Measurements from ENCODE around the gene ISLR. TPM values are rescaled to one million over a fixed set of nuclear protein-coding genes. Genes with fewer than 3 reads are reported as not detected.

ISLR gene
- total and polyA plus RNA-seq, 7 donors: 0.69 to 186 (median 71.4) TPM

- Histone ChIP-seq H3K4me3 (no peak overlapping the region), H3K9me3 (no peaks in the 10 kb centered on the region), H3K27ac (no peak overlapping the region), H3K27me3 (no peaks in the 10 kb centered on the region), H3K36me3 (no peaks in the 10 kb centered on the region), H3K4me1 (peaks cover 0 to 8% (median 0%) of the 10 kb centered on the region in 4 donors)
- DNase-seq: no peak
- TF ChIP-seq POLR2AphosphoS5 (IDR thresholded peaks at IDR 0.05) (no peak), POLR2A (IDR thresholded peaks at IDR 0.05) (no peak), CTCF (IDR thresholded peaks at IDR 0.05) (no peak), EP300 (IDR thresholded peaks at IDR 0.05) (no peak)
- intact Hi-C loops (cut with DNase I): no loop called here
- 79 to 88% methylated on average over 16 of the region's 16 CpGs for WGBS, 2 donors
Observed at GRCh38 chr15:74207652-74208440, 34.3 kb downstream of the ISLR start.

GRCh38 chr15:74208496-74208895, 35.0 kb downstream of the ISLR start:
- no peak for TF ChIP-seq POLR2A (IDR thresholded peaks at IDR 0.05)
- TF ChIP-seq POLR2AphosphoS5 (IDR thresholded peaks at IDR 0.05): no peak
- no peak for TF ChIP-seq EP300 (IDR thresholded peaks at IDR 0.05)
- Histone ChIP-seq H3K9me3 (no peaks in the 10 kb centered on the region), H3K4me1 (peaks cover 0 to 8% (median 0%) of the 10 kb centered on the region in 4 donors), H3K27ac (no peak overlapping the region), H3K27me3 (no peaks in the 10 kb centered on the region), H3K36me3 (no peaks in the 10 kb centered on the region), H3K4me3 (no peak overlapping the region)
- intact Hi-C loops (cut with DNase I): no loop called here
- WGBS, 2 donors: 70 to 75% methylated on average over 6 of the region's 6 CpGs
- DNase-seq: no peak

GRCh38 chr15:74208901-74209559, 35.5 kb downstream of the ISLR start:
- H3K4me1 ChIP-seq: peaks cover 0 to 8% (median 0%) of the 10 kb centered on the region in 4 donors

GRCh38 chr15:74209560-74209958, 36.0 kb downstream of the ISLR start:
- H3K27ac ChIP-seq: no peak overlapping the region
- WGBS, 2 donors: 80 to 83% methylated on average over 5 of the region's 5 CpGs
- H3K9me3 ChIP-seq: no peaks in the 10 kb centered on the region
- no peak for DNase-seq
- no peaks in the 10 kb centered on the region for H3K36me3 ChIP-seq
- H3K4me1 ChIP-seq: peaks cover 0 to 8% (median 0%) of the 10 kb centered on the region in 4 donors
- H3K4me3 ChIP-seq: no peak overlapping the region
- H3K27me3 ChIP-seq: no peaks in the 10 kb centered on the region
- intact Hi-C loops (cut with DNase I): no loop called here
- TF ChIP-seq CTCF (IDR thresholded peaks at IDR 0.05): no peak
- no peak for TF ChIP-seq POLR2A (IDR thresholded peaks at IDR 0.05)

More at GRCh38 chr15:74208901-74209559, 35.5 kb downstream of the ISLR start:
- no peaks in the 10 kb centered on the region for H3K9me3 ChIP-seq
- H3K27ac ChIP-seq: no peak overlapping the region
- no peak overlapping the region for H3K4me3 ChIP-seq
- WGBS, 2 donors: 57% methylated on average over 11 of the region's 11 CpGs
- intact Hi-C loops (cut with DNase I): no loop called here
- DNase-seq: no peak
- no peaks in the 10 kb centered on the region for H3K36me3 ChIP-seq
- H3K27me3 ChIP-seq: no peaks in the 10 kb centered on the region
- TF ChIP-seq POLR2A (IDR thresholded peaks at IDR 0.05) (no peak), POLR2AphosphoS5 (IDR thresholded peaks at IDR 0.05) (no peak), EP300 (IDR thresholded peaks at IDR 0.05) (no peak), CTCF (IDR thresholded peaks at IDR 0.05) (no peak)

- no peak for TF ChIP-seq EP300 (IDR thresholded peaks at IDR 0.05)
- no peak for TF ChIP-seq POLR2AphosphoS5 (IDR thresholded peaks at IDR 0.05)
- no peak for TF ChIP-seq POLR2A (IDR thresholded peaks at IDR 0.05)
- TF ChIP-seq CTCF (IDR thresholded peaks at IDR 0.05): no peak
- Histone ChIP-seq H3K36me3 (no peaks in the 10 kb centered on the region), H3K27me3 (no peaks in the 10 kb centered on the region), H3K4me3 (no peak overlapping the region), H3K9me3 (no peaks in the 10 kb centered on the region), H3K27ac (no peak overlapping the region), H3K4me1 (peaks cover 0 to 8% (median 0%) of the 10 kb centered on the region in 4 donors)
- no peak for DNase-seq
- 36 to 64% methylated on average over 4 of the region's 4 CpGs for WGBS, 2 donors
- intact Hi-C loops (cut with DNase I): no loop called here
Observed at GRCh38 chr15:74209997-74210671, 36.6 kb downstream of the ISLR start.

Data from sigmoid colon (tissue), 7 donors.